K562 (cell line): ENCODE data around the gene SHLD1. TPM values are rescaled to one million over a fixed set of nuclear protein-coding genes. Genes with fewer than 3 reads are reported as not detected.
A peak's percentile ranks its signal among the peaks of the same experiment; 100 is the strongest.

Experiments
- CBX1 ChIP-seq: sonication (generic); IDR thresholded peaks from 2 replicates; pipeline ENCODE4 v1.6.1; 2016; ENCODE audit warnings: antibody characterized with exemption, low read depth, mild to moderate bottlenecking
- CBX2 ChIP-seq: fragments of 200-600 bp; sonication (generic); IDR thresholded peaks from one replicate; pipeline ENCODE4 v1.6.1; 2012; ENCODE audit warnings: mild to moderate bottlenecking, low read length, inconsistent platforms; ENCODE audit not compliant: insufficient read depth, poor library complexity, severe bottlenecking
- ETV6 ChIP-seq, 3 experiments: fragments of 150-350 bp in 1 of 3; sonication (generic) in 1 of 3; formaldehyde crosslinking in 1 of 3; IDR thresholded peaks; 2 replicates each; pipeline versions ENCODE4 v1.6.1 to v1.8.0; 2014 to 2022; ENCODE audit warnings: borderline replicate concordance in 2 of 3, low read depth in 2 of 3, antibody characterized with exemption in 1 of 3, low read length in 1 of 3, mild to moderate bottlenecking in 1 of 3, missing genetic modification reagents in 1 of 3
- HDAC3 ChIP-seq: fragments of 450-650 bp; IDR thresholded peaks from 2 replicates; pipeline ENCODE4 v1.6.1; 2018; ENCODE audit warnings: borderline replicate concordance, mild to moderate bottlenecking, moderate library complexity; ENCODE audit not compliant: partially characterized antibody
- HMGN3 ChIP-seq: IDR thresholded peaks from 2 replicates; pipeline ENCODE4 v1.6.1; 2011; ENCODE audit warnings: borderline replicate concordance, low read depth, mild to moderate bottlenecking, mixed read lengths, low read length; ENCODE audit not compliant: insufficient read length; ENCODE audit errors: extremely low read depth
- ILF3 ChIP-seq: fragments of 450-650 bp; IDR thresholded peaks from 2 replicates; pipeline ENCODE4 v1.6.1; 2018; ENCODE audit warnings: antibody characterized with exemption, mild to moderate bottlenecking, moderate library complexity, borderline replicate concordance
- JUND ChIP-seq, 2 experiments: IDR thresholded peaks; 2 replicates in 1 of 2; 3 replicates in 1 of 2; pipeline ENCODE4 v1.6.1; 2011; ENCODE audit warnings: borderline replicate concordance in 2 of 2, low read depth in 2 of 2, low read length in 2 of 2, improper control_type of control experiment in 1 of 2, missing biosample characterization in 1 of 2, missing genetic modification characterization in 1 of 2, missing genetic modification reagents in 1 of 2
- KAT7 ChIP-seq: sonication (generic); formaldehyde crosslinking; IDR thresholded peaks from 2 replicates; pipeline ENCODE4 v1.8.0; 2022; ENCODE audit warnings: missing genetic modification reagents, mild to moderate bottlenecking, borderline replicate concordance
- KAT8 ChIP-seq: fragments of 450-650 bp; IDR thresholded peaks from 2 replicates; pipeline ENCODE4 v1.6.1; 2016; ENCODE audit warnings: low read depth, mild to moderate bottlenecking
- MAFG ChIP-seq: fragments of 450-650 bp; conservative IDR thresholded peaks from 2 replicates; pipeline ENCODE4 v1.6.1; 2016; ENCODE audit warnings: missing genetic modification characterization, missing compliant biosample characterization
- NFIC ChIP-seq: fragments of 450-650 bp; IDR thresholded peaks from 2 replicates; pipeline ENCODE4 v1.6.1; 2017; ENCODE audit warnings: mild to moderate bottlenecking, inconsistent platforms
- NFRKB ChIP-seq: fragments of 450-650 bp; IDR thresholded peaks from 2 replicates; pipeline ENCODE4 v1.6.1; 2016; ENCODE audit warnings: low read depth
- PCBP1 ChIP-seq: fragments of 200-400 bp; formaldehyde crosslinking; IDR thresholded peaks from 2 replicates; pipeline ENCODE4 v1.6.1; 2018; ENCODE audit warnings: mild to moderate bottlenecking, low read depth, low read length; ENCODE audit not compliant: poor library complexity, severe bottlenecking
- POLR2B ChIP-seq: fragments of 450-650 bp; IDR thresholded peaks from 2 replicates; pipeline ENCODE4 v1.6.1; 2018; ENCODE audit warnings: low read depth; ENCODE audit not compliant: partially characterized antibody
- POLR3A ChIP-seq: IDR thresholded peaks from 2 replicates; pipeline ENCODE4 v1.6.1; 2011; ENCODE audit warnings: borderline replicate concordance, mild to moderate bottlenecking, moderate library complexity; ENCODE audit not compliant: insufficient read length, insufficient read depth; ENCODE audit errors: extremely low read depth
- RFX1 ChIP-seq: fragments of 450-650 bp; IDR thresholded peaks from 2 replicates; pipeline ENCODE4 v1.6.1; 2016; ENCODE audit warnings: mild to moderate bottlenecking, moderate library complexity
- SMAD1 ChIP-seq: fragments of 150-350 bp; IDR thresholded peaks from 2 replicates; pipeline ENCODE4 v1.6.1; 2014; ENCODE audit warnings: low read length, low read depth; ENCODE audit not compliant: partially characterized antibody
- ZNF668 ChIP-seq: fragments of 250-450 bp; sonication (Bioruptor Pico); IDR thresholded peaks from 2 replicates; pipeline ENCODE4 v1.8.0; 2022; ENCODE audit warnings: mild to moderate bottlenecking, inconsistent platforms
- polyA plus RNA-seq, 8 experiments: library from polyadenylated mRNA; depleted of rRNA in 4 of 8; stranded (reverse) in 5 of 8; unstranded in 3 of 8; fragments of >200 nt; fragmentation: Nextera tagmentation in 2 of 8; fragmentation: Illumina TruSeq in 1 of 8; extraction: Ambion mirVana in 2 of 8; extraction: Trizol in 1 of 8; gene quantifications; 2 replicates each; pipeline versions ENCODE4 v1.2.1 to v1.2.3, GENCODE V29; 2011 to 2014; ENCODE audit warnings: inconsistent platforms in 1 of 8, missing spikeins in 1 of 8
- total RNA-seq, 7 experiments: library from RNA; depleted of rRNA in 6 of 7; stranded (reverse); fragments of >200 nt in 6 of 7; fragmentation: Illumina TruSeq in 2 of 7; extraction: Trizol in 2 of 7; gene quantifications; 2 replicates each; pipeline versions ENCODE4 v1.2.1 to v1.2.3, GENCODE V29; 2011 to 2021; ENCODE audit warnings: low replicate concordance in 1 of 7
- TF ChIP-seq, protein P1 (sequence below): fragments of 250-450 bp; sonication (Bioruptor Pico); IDR thresholded peaks from 2 replicates; pipeline ENCODE4 v1.4.0; 2020; ENCODE audit warnings: mild to moderate bottlenecking
- TF ChIP-seq, protein P2 (sequence below): fragments of 250-450 bp; sonication (Bioruptor Pico); IDR thresholded peaks from 2 replicates; pipeline ENCODE4 v1.4.0; 2020; ENCODE audit warnings: mild to moderate bottlenecking, moderate library complexity, borderline replicate concordance
- TF ChIP-seq, protein P3 (sequence below): IDR thresholded peaks from 3 replicates; pipeline ENCODE4 v1.6.1; 2011; ENCODE audit warnings: borderline replicate concordance, mild to moderate bottlenecking; ENCODE audit not compliant: insufficient read length, insufficient read depth

The SHLD1 gene
- total and polyA plus RNA-seq, 9 of the 15 experiments (the other 6 are each of a cell fraction or from before 2014, with no cell fraction given) = 3.7 to 21.6 (median 8.2) TPM

DNA sequence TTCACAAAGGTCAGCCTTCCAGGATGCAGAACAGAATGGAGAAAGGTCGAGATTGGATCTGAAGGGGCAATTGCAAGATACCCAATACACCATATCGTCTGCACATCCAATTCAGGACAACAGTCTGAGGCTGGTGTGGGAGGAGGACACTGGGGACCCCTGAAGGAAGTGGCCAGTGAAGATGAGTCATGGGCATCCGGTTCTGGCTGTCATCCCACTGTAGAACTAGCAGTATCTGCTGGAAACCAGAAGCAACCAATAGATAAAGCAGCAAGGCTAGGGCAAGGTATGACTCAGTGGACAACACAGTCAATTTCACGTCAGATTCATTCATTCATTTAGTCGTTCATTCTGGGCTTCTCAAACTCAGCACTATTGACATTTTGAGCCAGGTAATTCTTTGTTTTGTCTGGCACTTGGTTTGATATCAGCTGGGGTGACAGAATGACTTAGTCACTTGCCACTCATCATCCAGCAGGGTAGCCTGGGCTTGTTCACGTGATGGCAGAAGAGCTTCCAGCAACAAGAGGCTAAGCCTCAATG is 30.3 kb upstream of the SHLD1 start (continued):
- TF ChIP-seq, protein P1, sequence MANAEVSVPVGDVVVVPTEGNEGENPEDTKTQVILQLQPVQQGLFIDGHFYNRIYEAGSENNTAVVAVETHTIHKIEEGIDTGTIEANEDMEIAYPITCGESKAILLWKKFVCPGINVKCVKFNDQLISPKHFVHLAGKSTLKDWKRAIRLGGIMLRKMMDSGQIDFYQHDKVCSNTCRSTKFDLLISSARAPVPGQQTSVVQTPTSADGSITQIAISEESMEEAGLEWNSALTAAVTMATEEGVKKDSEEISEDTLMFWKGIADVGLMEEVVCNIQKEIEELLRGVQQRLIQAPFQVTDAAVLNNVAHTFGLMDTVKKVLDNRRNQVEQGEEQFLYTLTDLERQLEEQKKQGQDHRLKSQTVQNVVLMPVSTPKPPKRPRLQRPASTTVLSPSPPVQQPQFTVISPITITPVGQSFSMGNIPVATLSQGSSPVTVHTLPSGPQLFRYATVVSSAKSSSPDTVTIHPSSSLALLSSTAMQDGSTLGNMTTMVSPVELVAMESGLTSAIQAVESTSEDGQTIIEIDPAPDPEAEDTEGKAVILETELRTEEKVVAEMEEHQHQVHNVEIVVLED (CRISPR knock-in tag) = no peak
- TF ChIP-seq NFRKB (no peak), SMAD1 (peak; percentile 46), KAT7 (CRISPR knock-in tag) (no peak), KAT8 (no peak), ILF3 (no peak), CBX1 (no peak), NFIC (peak; percentile 92), HMGN3 (peak; percentile 56), ETV6 (IDR thresholded peaks at IDR 0.05; ENCODE audit: borderline replicate concordance in 1 of 2, low read depth in 2 of 2, low read length in 1 of 2) (no peak), ETV6 (CRISPR knock-in tag; IDR thresholded peaks at IDR 0.05; ENCODE audit: borderline replicate concordance) (no peak), CBX2 (no peak), POLR3A (no peak), POLR2B (no peak), RFX1 (peak; percentile 49), JUND (IDR thresholded peaks at IDR 0.05; ENCODE audit: borderline replicate concordance, low read depth, low read length) (peak; percentile 99), JUND (tag; IDR thresholded peaks at IDR 0.05; ENCODE audit: borderline replicate concordance, low read depth, low read length) (peak; percentile 97), HDAC3 (peak; percentile 84), ZNF668 (no peak), MAFG (tag) (peak; percentile 48; the same call in 1 of the 2 replicates), PCBP1 (no peak)
- TF ChIP-seq, protein P2, sequence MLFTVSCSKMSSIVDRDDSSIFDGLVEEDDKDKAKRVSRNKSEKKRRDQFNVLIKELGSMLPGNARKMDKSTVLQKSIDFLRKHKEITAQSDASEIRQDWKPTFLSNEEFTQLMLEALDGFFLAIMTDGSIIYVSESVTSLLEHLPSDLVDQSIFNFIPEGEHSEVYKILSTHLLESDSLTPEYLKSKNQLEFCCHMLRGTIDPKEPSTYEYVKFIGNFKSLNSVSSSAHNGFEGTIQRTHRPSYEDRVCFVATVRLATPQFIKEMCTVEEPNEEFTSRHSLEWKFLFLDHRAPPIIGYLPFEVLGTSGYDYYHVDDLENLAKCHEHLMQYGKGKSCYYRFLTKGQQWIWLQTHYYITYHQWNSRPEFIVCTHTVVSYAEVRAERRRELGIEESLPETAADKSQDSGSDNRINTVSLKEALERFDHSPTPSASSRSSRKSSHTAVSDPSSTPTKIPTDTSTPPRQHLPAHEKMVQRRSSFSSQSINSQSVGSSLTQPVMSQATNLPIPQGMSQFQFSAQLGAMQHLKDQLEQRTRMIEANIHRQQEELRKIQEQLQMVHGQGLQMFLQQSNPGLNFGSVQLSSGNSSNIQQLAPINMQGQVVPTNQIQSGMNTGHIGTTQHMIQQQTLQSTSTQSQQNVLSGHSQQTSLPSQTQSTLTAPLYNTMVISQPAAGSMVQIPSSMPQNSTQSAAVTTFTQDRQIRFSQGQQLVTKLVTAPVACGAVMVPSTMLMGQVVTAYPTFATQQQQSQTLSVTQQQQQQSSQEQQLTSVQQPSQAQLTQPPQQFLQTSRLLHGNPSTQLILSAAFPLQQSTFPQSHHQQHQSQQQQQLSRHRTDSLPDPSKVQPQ = no peak
- TF ChIP-seq, protein P3, sequence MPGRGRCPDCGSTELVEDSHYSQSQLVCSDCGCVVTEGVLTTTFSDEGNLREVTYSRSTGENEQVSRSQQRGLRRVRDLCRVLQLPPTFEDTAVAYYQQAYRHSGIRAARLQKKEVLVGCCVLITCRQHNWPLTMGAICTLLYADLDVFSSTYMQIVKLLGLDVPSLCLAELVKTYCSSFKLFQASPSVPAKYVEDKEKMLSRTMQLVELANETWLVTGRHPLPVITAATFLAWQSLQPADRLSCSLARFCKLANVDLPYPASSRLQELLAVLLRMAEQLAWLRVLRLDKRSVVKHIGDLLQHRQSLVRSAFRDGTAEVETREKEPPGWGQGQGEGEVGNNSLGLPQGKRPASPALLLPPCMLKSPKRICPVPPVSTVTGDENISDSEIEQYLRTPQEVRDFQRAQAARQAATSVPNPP = no peak
